ENCODE data around the gene RETSAT.
"Not testable (repeated sequence)": the region's sequence is repeated elsewhere in the genome, so short reads cannot be mapped to it uniquely, and the experiment has no call there.

Gene RETSAT

DNA sequence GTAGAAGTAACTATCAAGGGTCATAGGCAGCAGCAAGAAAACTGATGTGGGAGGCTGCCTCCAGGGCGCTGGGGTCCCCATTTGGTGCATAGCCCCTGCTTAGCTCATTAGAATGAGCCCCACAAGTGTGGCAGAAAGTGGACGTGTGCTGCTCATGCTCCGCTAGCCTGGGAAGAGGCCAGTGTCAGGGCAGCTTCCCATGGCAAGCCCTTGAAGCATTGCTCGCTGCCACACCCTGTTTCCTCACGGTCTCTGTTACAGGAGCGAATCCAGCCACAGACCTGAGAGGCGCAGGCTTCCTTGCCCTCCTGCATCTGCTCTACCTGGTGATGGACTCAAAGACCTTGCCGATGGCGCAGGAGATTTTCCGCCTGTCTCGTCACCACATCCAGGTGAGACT, 22.8 kb upstream of the RETSAT start:
- no peak for DNase-seq

DNA sequence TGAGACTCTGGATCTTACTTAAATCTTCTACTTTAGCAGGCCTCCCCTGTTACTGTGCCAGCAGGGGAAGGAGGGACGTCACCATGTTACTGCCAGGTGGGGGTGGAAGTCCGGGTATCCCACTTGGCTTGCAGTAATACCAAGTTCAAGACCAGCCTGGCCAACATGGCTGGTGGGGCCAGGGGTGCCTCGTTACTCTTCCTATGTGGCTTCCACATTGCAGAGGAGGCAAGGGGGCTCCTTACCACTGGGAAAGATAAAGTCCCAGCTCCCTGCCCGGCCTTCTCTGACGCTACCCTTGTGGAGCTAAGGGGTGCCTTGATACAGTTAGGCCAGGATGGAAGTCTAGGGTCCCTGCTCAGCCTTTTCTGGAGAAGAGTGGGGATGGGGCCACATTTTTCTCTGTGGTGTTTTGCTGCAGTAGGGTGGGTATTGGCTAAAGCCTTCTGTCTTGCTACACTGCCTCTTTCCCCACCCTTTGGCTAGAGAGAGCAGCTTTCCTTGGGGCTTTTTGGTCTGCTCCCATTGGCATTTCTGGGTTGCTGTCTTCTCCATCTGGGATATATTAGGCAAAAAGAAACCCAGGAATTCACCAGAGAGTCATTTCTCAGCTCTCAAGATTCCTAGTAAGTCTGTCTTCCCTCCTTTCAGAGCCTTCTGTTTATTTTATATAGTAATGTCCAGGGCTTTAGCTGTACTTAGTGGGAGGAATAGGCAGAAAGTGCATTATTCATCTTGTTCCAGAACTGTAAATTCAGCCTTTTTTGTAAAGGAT, 22.1 kb upstream of the RETSAT start:
- DNase-seq, result no peak

DNA sequence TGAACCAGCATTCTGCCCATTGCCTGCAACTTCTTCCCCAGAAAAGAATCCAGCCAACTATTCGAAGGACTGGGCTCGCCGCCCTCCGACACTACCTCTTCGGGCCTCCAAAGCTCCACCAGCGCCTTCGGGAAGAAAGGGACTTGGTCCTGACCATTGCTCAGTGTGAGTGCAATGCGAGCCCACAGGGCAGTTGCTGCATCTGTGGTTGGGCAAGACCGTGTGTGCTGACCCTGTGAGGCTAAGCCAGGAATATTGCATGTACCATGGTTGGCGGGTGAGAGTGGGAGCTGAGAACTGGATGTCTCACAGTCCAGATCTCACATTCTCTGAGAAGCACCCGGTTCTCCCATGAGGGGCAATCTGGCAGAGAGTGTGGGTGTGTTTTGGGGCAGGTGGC, 16.7 kb upstream of the RETSAT start:
- DNase-seq, result no peak

DNA sequence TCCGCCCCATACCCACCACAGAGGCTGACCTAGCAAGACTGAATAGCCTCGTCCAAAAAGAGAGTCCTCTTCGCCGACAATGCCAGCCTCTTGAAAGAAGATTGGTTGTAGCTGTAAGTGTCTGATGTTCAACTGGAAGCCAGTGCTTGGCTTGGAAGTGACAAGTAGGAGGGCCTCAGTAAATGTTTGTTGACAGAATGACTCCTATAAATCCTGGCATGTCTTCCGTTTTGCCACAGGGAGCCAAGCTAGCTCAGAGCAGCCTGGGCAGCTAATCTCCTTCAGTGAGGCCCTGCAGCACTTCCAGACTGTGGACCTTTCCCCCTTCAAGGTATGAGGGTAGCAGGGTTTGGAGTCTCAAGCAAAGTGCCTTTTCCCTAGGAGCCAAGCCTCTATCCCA, 15.2 kb upstream of the RETSAT start:
- DNase-seq, result no peak

DNA sequence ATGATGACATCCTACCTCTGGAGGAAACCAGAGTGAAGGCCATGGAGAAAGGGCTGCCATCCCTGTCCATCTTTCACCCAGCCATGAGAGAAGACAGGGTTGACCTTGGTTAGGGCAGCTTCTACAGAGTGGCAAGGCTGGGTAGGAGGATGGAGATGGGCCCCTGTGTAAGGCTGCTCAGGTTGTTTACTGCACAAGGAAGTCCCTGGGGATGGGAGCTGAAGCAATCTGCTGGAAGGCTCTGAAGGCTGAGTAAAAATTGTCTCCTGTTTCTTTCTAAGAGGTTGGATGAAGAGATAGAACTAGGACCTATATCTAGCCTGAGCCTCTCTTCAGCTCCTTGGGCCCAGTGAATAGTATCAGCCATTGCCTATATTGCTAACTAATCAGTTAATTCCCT, 14.6 kb upstream of the RETSAT start:
- no peak for DNase-seq

DNA sequence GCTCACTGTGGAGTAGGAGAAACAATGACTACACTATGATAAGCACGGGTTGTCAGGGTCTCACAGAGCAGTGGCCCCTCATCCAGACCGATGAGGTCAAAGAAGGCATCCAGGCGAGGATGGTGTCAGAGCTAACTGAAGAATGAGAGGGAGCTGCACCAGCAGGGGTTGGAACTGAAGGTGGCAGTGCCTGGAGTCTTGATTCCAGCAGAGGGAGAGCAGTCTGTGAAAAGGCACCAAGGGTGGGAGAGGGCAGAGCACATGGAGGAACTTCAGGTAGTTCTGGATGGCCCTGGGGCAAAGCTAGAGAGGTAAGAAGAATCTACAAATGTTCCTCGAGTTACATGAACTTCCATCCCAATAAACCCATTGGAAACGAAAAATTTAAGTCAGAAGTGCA, 12.9 kb upstream of the RETSAT start:
- DNase-seq, result no peak

DNA sequence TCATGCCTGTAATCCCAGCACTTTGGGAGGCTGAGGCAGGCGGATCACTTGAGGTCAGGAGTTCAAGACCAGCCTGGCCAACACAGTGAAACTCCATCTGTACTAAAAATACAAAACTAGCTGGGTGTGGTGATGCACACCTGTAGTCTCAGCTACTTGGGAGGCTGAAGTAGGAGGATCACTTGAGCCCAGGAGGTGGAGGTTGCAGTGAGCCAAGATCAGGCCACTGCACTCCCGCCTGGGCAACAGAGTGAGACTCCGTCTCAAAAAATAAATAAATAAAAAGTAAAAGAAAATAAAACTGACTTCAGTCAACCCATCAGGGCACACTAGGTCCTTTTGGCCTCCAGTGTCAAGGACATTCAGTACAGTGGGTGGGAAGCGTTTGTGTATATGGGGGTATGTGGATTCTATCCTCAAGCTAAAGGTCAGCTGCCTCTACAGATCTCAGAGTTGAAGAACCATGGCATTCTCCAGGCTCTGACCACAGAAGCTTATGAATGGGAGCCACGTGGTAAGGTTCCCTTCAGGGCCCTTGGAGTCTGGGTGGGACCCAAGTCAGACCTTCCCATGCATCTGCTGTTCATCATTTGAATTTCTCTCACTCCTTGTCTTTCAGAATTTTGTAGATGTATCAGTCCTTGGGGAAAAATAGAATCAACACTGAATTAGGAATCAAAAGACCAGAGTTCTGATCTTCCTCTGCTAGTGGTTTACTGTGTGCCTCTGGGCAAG, 8.5 kb upstream of the RETSAT start:
- not testable (repeated sequence) for DNase-seq

DNA sequence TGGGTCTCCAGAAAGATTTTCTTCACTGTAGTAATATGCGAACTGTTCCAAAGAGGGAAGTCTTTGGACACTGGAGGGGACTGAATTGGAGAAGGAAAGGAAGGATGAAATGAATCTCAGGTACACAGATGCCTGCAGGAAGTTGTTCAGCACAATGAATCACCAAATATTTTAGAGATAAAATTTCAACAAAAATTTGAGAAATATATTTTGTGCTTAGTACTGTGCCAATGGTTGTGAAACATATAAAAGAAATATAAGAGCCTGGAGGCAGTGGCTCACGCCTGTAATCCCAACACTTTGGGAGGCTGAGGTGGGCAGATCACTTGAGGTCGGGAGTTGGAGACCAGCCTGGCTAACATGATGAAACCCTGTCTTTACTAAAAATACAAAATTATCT, 3.4 kb upstream of the RETSAT start:
- DNase-seq, result no peak

DNA sequence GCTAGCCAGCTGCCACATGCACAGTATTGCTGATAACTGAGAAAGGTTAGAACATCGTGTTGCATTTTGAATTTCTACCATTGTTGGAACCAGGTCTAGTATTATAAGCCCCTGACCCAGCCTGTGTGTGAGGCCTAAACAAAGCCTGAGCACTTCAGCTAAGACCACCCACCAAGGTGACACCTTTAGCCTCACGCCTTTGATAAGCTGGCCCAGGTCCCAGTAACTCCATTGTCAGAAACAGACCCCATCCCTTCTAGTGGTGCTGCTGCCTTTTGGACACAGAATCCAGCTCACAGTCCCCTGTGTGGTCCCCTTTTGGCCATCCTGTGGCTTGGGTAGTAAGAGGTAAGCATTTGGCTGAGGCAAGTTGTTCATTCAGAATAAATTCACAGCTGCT, 1.9 kb upstream of the RETSAT start:
- no peak for DNase-seq

DNA sequence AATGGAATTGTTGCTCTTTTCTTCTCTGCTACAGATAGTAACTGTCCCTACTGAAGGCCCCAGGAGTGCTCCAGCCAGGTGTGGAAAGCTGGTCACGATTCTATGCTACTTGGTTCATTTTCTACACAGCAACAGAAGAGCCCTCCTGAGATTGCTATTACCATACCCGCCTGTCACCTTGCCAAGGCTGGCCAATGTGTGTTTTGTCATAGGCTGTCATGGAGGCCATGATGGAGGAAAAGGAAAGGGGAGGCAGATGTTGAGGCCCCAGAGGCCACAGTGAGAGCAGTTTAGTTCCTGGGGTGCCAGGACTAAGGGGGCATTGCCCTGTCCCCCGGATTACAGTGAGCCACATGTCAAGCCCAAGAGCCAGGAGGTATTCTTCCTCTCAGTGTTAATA, 1.2 kb upstream of the RETSAT start:
- DNase-seq, result no peak

DNA sequence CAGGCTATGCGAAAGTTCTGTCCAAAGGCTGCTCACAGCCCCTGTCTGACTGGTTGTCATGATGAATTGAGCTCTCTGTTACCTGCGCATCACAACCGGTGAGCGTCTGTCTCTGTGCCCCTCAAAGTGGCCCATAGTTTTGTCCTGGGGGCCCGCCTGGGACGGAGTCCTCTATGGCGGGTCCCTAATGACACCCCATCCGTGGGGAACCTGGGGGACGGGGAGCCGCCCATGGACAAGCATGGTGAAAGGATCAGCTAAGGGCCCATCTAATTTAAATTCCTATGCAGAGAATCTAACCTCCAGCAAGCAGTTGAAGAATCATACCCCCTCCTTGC, 714 bp upstream of the RETSAT start:
- no peak for DNase-seq

DNA sequence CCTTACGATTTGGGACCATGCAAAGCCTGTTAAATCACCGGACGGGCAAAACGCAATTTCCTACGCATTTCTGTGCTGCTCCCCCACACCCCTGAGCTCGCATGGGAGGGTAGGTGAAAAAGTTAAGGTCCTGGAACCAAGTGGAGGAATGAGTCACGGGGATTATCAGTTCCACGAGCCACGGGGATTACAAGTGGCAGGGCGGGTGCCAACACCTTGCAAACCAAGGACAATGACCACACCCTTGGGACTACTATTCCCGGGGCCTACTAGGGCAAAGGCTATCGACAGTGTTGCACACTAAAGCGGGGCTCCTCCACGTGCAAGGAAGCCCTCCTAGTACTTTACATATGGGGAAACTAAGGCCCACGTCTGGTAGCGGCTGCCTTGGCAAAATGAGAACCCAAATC, 447 bp downstream of the RETSAT start:
- peak; percentile 11 to 32 for DNase-seq

DNA sequence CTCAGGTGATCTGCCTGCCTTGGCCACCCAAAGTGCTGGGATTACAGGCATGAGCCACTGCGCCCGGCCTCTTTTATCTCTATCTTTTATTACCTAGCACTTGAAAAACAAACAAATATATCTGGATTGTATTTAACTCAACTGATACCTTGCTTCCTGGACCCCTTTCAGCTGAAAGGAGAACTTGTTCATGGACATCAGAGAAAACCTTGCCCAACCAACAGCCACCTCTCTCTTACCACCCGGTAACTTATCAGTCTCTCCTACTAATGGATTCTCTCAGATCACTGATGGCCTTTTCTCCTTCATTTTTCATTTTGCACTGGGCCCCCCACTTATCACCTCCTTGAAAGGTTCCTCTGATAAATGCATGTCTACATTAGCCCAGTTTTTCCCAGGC, 6.7 kb downstream of the RETSAT start:
- no peak for DNase-seq

DNA sequence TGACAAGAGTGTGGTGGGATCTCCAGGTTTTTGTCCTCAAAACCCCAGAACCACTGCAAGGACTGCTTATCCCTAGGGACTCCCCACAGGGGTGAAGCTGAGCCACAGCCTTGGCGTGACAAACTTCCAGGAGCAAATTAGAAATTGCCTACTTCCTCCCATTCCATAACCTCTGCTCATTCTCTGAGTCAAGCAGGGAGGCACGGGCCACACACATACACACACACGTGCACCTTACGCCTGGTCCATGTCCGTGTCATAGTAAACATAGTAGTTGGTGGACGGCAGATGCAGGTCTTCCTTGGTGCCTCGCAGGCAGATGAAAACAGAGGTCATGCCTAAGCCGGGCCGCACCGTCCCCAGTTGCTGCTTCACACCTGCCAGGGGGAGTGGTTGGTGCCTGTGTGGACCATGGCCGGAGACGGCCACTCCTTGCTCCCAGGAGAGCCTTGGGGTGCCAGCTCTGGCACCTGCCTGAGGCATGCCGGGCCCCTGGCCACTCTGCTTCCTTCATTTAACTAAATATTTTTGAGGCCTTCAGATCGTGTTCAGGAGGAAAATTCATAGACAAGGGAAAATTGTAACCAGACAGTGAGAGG, 9.9 kb downstream of the RETSAT start:
- DNase-seq, result no peak

DNA sequence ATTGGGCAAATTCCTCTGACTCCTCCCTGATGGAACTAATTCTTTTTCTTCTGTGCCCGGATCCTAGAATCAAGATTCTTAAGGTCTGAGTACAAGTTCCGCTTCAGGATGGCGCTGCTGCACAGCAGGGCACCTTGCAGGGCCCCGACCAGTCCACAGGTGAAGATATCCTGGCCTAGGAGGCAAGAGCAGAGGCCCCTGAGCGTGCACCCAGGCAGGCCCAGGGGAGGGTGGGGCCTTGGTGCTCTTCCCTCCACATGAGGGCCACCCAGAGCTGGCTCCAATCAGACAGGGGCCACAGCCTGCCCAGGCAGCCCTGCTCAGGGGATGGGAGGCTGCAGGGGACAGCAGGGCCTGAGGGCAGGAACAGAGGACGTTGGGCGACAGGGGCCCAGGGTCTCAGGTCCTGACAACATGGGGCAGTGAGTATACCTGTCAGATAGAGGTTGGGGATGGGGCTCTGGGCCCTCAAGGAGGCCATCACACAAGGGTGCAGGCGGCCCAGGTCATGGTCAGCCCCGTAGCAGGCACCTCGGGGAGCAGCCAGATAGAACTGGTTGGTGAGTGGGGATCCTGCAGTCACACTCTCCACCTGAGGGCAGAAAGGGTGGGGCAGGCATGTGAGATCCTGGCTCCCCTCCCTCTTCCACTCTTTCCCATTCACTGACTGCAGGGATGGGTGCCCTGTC, 11.0 kb downstream of the RETSAT start:
- not testable (repeated sequence) for DNase-seq

DNA sequence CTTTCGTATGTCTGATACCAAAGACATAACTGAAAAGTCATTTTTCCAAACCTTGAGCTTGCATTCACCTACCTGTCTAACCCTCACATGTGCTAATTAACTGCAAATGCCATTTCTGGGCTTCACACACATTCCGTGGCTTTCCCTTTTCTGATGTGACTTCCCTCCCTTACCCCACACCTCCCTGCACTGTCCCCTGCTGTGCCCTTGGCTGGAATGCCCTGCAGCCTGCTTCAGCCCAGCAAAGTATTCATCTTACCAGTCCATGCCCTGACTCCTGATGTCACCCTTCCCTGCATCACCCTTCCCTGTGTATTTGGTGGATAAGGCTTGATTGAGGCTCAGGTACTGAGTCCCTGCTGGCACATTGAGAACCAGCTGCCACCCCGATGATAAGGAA, 12.2 kb downstream of the RETSAT start:
- no peak for DNase-seq

DNA sequence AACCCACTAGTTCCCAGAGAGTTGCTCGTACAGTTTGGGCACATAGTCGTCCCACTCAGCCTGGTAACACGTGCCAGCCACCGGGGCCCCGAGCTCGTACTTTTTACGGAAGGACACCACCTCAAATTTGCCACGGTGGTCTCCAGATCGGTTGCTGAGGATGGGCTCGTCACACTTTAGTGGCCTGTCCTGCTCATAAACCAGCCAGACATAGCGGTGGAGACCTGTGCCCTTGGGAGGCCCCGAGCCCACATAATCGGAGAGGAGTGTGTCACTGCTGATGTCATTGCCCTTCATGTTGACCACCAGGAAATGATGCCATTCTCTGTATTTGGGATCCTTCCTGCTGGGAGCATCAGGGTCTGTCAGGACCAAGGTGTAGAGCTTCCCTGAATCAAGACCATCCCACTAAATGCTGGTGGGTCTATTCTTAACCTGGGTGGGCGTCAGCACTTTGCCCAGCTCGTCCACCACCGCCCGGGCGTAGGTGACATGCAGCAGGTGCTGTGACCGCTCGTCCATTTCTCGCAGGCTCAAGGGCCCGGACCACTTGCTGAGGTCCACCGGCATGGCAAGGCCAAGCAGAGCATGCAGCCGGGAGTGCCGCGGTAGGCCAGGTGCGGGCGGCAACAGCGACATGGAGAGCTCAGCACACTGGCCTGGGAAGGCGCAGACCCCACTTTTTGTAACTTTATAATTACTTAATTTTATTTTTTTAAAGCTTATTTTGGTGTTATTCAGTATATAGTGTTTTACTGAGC, 12.9 kb downstream of the RETSAT start:
- no peak for DNase-seq

DNA sequence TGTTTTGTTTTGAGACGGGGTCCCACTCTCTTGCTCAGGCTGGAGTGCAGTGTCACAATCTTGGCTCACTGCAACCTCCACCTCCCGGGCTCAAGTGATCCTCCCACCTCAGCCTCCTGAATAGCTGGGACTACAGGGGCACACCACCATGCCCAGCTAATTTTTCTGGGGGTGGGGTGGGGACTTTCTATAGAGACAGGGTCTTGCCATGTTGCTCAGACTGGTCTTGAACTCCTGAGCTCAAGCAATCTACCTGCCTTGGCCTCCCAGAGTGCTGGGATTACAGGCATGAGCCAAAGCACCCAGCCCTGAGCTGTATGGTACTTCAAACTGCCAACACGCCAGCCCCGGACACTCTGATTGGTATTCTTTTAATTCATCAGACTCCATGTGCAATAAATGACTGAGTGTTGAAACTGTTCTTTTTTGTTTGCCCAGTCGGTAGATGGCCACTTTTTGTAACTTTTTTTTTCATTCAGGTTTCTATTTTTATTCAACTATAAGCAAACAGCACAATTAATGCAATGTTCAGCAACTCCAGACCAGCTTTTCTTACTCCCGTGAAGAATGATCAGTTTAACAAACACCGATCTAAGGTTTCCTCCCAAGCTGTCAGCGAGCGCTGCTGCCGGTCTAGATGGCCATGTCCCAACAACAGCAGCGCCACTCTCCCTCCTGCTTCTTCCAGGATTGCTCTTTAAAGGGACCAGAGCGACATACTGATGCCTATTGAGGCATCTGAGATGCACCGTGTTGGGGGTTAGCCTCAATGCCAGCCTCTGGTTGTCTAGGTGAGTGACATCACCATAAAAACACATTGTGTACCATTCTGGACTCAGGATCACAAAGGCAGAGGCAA, 14.1 kb downstream of the RETSAT start:
- DNase-seq, result no peak

DNA sequence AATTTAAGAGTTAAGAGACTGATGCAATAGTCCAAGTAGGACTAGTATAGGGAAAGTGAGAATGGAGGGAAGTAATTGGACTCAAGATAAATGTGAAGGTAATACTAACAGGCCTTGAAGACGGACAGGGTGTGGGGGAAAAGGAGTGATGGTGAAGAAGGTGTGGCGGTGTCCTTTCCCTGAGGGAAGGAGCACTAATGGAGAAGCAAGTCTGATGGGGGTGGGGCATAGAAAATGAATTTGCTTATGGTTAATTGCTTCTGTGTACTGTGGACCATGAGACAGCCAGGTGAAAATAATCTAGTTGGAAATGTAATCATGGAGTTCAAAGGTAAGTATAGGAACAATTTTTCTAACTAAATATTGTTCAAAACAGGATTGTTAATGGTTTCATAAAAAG, 19.4 kb downstream of the RETSAT start:
- DNase-seq, result no peak

DNA sequence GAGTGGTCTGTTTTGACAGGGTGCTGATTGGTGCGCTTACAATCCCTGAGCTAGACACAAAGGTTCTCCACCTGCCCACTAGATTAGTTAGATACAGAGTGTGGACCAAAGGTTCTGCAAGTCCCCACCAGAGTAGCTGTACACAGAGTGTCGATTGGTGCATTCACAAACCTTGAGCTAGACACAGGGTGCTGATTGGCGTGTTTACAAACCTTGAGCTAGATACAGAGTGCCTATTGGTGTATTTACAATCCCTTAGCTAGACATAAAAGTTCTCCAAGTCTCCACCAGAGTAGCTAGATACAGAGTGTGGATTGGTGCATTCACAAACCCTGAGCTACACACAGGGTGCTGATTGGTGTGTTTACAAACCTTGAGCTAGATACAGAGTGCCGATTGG, 20.5 kb downstream of the RETSAT start:
- DNase-seq, result not testable (repeated sequence)

DNA sequence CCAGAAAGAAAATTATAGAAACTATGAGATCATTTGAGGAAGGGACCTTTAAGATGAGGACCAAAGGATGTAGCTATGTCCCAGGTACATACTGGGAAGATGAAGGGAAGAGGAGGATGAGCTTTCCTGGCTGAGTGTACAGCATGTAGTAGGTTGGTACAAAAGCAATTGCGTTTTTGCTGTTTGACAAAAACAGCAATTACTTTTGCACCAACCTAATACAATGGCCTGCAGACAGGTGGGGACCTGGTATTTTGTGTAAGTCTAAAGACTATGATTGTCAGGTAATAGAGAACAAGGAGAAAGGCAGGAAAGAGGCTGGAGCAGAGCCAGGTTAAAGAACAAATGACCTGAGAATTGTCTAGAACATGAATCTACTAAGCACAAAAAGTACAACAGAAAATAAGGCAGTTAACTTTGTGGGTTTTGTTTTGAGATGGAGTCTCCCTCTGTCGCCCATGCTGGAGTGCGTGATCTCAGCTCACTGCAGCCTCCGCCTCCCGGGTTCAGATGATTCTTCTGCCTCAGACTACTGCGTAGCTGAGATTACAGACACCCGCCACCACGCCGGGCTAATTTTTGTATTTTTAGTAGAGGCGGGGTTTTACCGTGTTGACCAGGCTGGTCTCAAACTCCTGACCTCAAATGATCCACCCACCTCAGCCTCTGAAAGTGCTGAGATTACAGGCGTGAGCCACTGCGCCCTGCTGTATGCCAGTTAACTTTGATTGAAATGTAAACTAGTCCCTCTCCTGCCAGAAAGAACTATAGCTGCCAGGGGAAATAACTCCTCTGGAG, 23.3 kb downstream of the RETSAT start:
- DNase-seq, result peak; percentile 31 to 37
